ENCODE data around the gene SCRG1. TPM values are rescaled to one million over a fixed set of nuclear protein-coding genes. Genes with fewer than 3 reads are reported as not detected.

Gene SCRG1
- total RNA-seq, 1 experiment from 2014 or later, result not detected

- H3K9me3 ChIP-seq (ENCODE audit: insufficient read depth, low read depth), result no peaks in the 10 kb centered on the region
- no peak for DNase-seq
- H3F3A ChIP-seq (ENCODE audit: insufficient read depth, low read depth), result no peaks in the 10 kb centered on the region
- ChIA-PET CTCF (no interaction called here), POLR2A (ENCODE audit: unreplicated experiment) (no interaction called here)
- no peak overlapping the region for H3K27ac ChIP-seq
- H3K4me2 ChIP-seq, result no peak overlapping the region
- no peak overlapping the region for H2AFZ ChIP-seq
- H3K4me1 ChIP-seq (replicated peaks; ENCODE audit: insufficient read depth), result no peaks in the 10 kb centered on the region
- H3K27me3 ChIP-seq (ENCODE audit: insufficient read depth, low read depth), result no peaks in the 10 kb centered on the region
- H4K20me1 ChIP-seq (ENCODE audit: insufficient read depth), result no peaks in the 10 kb centered on the region
- no peaks in the 10 kb centered on the region for H3K36me3 ChIP-seq (ENCODE audit: low read depth)
- intact Hi-C loops (cut with micrococcal nuclease; ENCODE audit: unreplicated experiment), result no loop called here
- BruUV-seq (replicated peaks), result no TSS peak
- no peak for TF ChIP-seq EZH2 (IDR thresholded peaks at IDR 0.05; ENCODE audit: low read depth)
- TF ChIP-seq CTCF (conservative IDR thresholded peaks at IDR 0.05), result no peak
- H3K9me2 ChIP-seq (ENCODE audit: insufficient read depth), result no peaks in the 10 kb centered on the region
- H3K4me3 ChIP-seq, result no peak overlapping the region
- no peaks in the 10 kb centered on the region for H3K79me2 ChIP-seq (ENCODE audit: low read depth)
These were observed 37.9 kb upstream of the SCRG1 start for GRCh38 chr4:173436771-173437265.

- H2AFZ ChIP-seq, result no peak overlapping the region
- H3K4me1 ChIP-seq (replicated peaks; ENCODE audit: insufficient read depth), result no peaks in the 10 kb centered on the region
- H3K9me2 ChIP-seq (ENCODE audit: insufficient read depth), result no peaks in the 10 kb centered on the region
- no peak for TF ChIP-seq CTCF (conservative IDR thresholded peaks at IDR 0.05)
- no peak for TF ChIP-seq EZH2 (IDR thresholded peaks at IDR 0.05; ENCODE audit: low read depth)
- intact Hi-C loops (cut with micrococcal nuclease; ENCODE audit: unreplicated experiment), result no loop called here
- no peak overlapping the region for H3K4me3 ChIP-seq
- no peak overlapping the region for H3K4me2 ChIP-seq
- H3K27ac ChIP-seq, result no peak overlapping the region
- no TSS peak for BruUV-seq (replicated peaks)
- ChIA-PET CTCF (no interaction called here), POLR2A (ENCODE audit: unreplicated experiment) (no interaction called here)
- no peaks in the 10 kb centered on the region for H3K9me3 ChIP-seq (ENCODE audit: insufficient read depth, low read depth)
- no peaks in the 10 kb centered on the region for H4K20me1 ChIP-seq (ENCODE audit: insufficient read depth)
- no peaks in the 10 kb centered on the region for H3K27me3 ChIP-seq (ENCODE audit: insufficient read depth, low read depth)
- no peak for DNase-seq
- H3K79me2 ChIP-seq (ENCODE audit: low read depth), result no peaks in the 10 kb centered on the region
- H3K36me3 ChIP-seq (ENCODE audit: low read depth), result no peaks in the 10 kb centered on the region
- H3F3A ChIP-seq (ENCODE audit: insufficient read depth, low read depth), result no peaks in the 10 kb centered on the region
These were observed 37.2 kb upstream of the SCRG1 start for GRCh38 chr4:173436149-173436579.

GRCh38 chr4:173434231-173434630 lies 35.3 kb upstream of the SCRG1 start:
- Histone ChIP-seq H3K79me2 (ENCODE audit: low read depth) (no peaks in the 10 kb centered on the region), H3K27ac (no peak overlapping the region), H4K20me1 (ENCODE audit: insufficient read depth) (no peaks in the 10 kb centered on the region), H3F3A (ENCODE audit: insufficient read depth, low read depth) (no peaks in the 10 kb centered on the region), H3K9me2 (ENCODE audit: insufficient read depth) (no peaks in the 10 kb centered on the region), H2AFZ (no peak overlapping the region), H3K9me3 (ENCODE audit: insufficient read depth, low read depth) (no peaks in the 10 kb centered on the region), H3K27me3 (ENCODE audit: insufficient read depth, low read depth) (no peaks in the 10 kb centered on the region), H3K4me1 (replicated peaks; ENCODE audit: insufficient read depth) (no peaks in the 10 kb centered on the region), H3K36me3 (ENCODE audit: low read depth) (no peaks in the 10 kb centered on the region), H3K4me2 (no peak overlapping the region), H3K4me3 (no peak overlapping the region)
- ChIA-PET CTCF (no interaction called here), POLR2A (ENCODE audit: unreplicated experiment) (no interaction called here)
- no TSS peak for BruUV-seq (replicated peaks)
- intact Hi-C loops (cut with micrococcal nuclease; ENCODE audit: unreplicated experiment), result no loop called here
- TF ChIP-seq CTCF (conservative IDR thresholded peaks at IDR 0.05) (no peak), EZH2 (IDR thresholded peaks at IDR 0.05; ENCODE audit: low read depth) (no peak)
- DNase-seq, result no peak

Measured in PC-9 (cell line).